Cardiac muscle cell (in vitro differentiated cells and primary cell): ENCODE data around the gene OR2F1. TPM values are rescaled to one million over a fixed set of nuclear protein-coding genes. Genes with fewer than 3 reads are reported as not detected.

ENCODE experiments used
- DNase-seq, 2 donors: peaks; one replicate each; pipeline versions ENCODE4 v3.0.0 to v3.0.0-alpha.2; 2010 to 2017; ENCODE audit warnings: low read depth in 1 of 2, low spot score in 1 of 2
- H3K27ac ChIP-seq: fragments of 200-600 bp; sonication (generic); 2 replicates; pipeline ENCODE4 v1.5.1; 2016
- H3K27me3 ChIP-seq: fragments of 200-600 bp; sonication (generic); 2 replicates; pipeline ENCODE4 v1.6.0; 2016; ENCODE audit warnings: control low read depth
- H3K36me3 ChIP-seq: fragments of 200-600 bp; sonication (generic); 2 replicates; pipeline ENCODE4 v1.5.1; 2016; ENCODE audit warnings: control low read depth
- H3K4me1 ChIP-seq: fragments of 200-600 bp; sonication (generic); 2 replicates; pipeline ENCODE4 v1.8.1; 2017; ENCODE audit warnings: low read depth, mild to moderate bottlenecking, mixed run types
- H3K4me3 ChIP-seq: fragments of 200-600 bp; sonication (generic); 2 replicates; pipeline ENCODE4 v1.5.1; 2016; ENCODE audit warnings: mild to moderate bottlenecking
- H3K9me3 ChIP-seq: fragments of 200-600 bp; sonication (generic); 2 replicates; pipeline ENCODE4 v1.5.1; 2017; ENCODE audit warnings: low read depth, mild to moderate bottlenecking, control low read depth
- CTCF ChIP-seq: IDR thresholded peaks from 2 replicates; pipeline ENCODE4 v1.5.1; 2012; ENCODE audit warnings: low read depth, mild to moderate bottlenecking, low read length
- polyA plus RNA-seq: library from polyadenylated mRNA; unstranded; fragments of >200 nt; fragmentation: Nextera tagmentation; extraction: Ambion mirVana; gene quantifications from 2 replicates; pipeline ENCODE4 v1.2.1, GENCODE V29; 2016
- total RNA-seq: library from RNA; depleted of rRNA; stranded (reverse); fragments of >200 nt; gene quantifications from 2 replicates; pipeline ENCODE4 v1.2.3, GENCODE V29; 2016

OR2F1 gene
- total and polyA plus RNA-seq, 2 experiments from 2014 or later = not detected

DNA sequence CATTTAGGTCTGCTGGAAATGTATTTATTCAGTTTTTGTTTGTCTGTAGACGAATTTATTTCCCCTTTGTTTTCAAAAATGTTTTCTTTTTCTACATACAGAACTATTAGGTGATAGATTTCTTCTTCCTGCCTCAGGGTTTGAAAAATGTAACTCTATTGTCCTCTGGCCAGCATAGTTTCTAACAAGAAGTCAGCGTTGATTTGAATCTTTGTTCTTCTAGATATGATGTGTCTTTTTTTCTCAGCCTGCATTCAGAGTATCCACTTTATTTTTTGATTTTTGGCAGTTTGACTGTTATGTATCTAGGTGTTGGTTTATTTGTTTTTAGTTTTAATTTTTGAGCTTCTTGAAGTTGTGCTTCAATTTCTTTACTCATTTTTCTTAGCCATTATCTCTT is 7.5 kb upstream of the OR2F1 start:
- TF ChIP-seq CTCF = no peak
- no peaks in the 10 kb centered on the region for H3K9me3 ChIP-seq
- no peaks in the 10 kb centered on the region for H3K27me3 ChIP-seq
- H3K4me1 ChIP-seq = no peaks in the 10 kb centered on the region
- no peak overlapping the region for H3K27ac ChIP-seq
- H3K36me3 ChIP-seq = no peaks in the 10 kb centered on the region
- DNase-seq = no peak
- H3K4me3 ChIP-seq = no peak overlapping the region

DNA sequence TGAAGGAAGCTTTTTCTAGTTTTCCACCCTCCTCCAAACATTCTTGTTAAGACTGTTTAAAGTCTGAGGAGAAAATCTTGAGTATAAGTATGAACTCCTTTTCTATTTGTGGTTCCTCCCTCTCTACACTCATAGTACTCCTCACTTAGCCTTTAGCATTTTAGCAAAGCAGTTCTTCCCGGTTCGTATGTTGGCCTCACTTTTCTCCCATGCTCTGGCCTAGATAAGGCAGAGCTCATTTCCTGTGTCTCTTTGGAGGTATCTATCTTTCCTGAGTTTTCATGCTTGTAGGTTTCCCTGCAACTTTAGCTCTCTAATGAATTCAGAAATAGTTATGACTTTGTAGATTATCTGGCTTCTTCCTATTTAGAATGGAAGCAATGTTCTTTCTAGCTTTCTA is 5.9 kb upstream of the OR2F1 start:
- Histone ChIP-seq H3K36me3 (no peaks in the 10 kb centered on the region), H3K9me3 (no peaks in the 10 kb centered on the region), H3K4me1 (no peaks in the 10 kb centered on the region), H3K27ac (no peak overlapping the region), H3K27me3 (no peaks in the 10 kb centered on the region), H3K4me3 (no peak overlapping the region)
- TF ChIP-seq CTCF = no peak
- no peak for DNase-seq

DNA sequence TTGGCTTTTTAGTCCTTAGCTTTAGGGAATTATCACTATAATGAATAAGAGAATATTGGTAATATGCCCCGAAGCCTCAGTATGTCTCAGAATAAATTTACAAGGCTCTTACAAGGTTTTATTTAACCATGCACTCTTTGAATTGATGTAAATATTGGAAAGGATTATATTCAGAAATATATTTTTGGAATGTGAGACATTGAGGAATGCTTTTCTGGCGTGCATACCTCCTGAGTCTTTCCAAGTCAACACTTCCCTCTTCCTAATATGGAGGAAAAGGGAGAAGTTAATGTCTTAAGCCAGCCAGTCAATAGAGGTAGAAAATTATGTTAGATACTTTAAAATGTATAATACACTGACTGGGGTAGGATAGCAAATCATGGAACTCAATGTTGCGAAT is 1.2 kb upstream of the OR2F1 start:
- Histone ChIP-seq H3K27me3 (no peaks in the 10 kb centered on the region), H3K27ac (no peak overlapping the region), H3K4me3 (no peak overlapping the region), H3K36me3 (no peaks in the 10 kb centered on the region), H3K9me3 (no peaks in the 10 kb centered on the region), H3K4me1 (no peaks in the 10 kb centered on the region)
- no peak for TF ChIP-seq CTCF
- no peak for DNase-seq

- TF ChIP-seq CTCF = no peak
- H3K27ac ChIP-seq = no peak overlapping the region
- no peak overlapping the region for H3K4me3 ChIP-seq
- no peaks in the 10 kb centered on the region for H3K27me3 ChIP-seq
- H3K4me1 ChIP-seq = no peaks in the 10 kb centered on the region
- H3K36me3 ChIP-seq = no peaks in the 10 kb centered on the region
- DNase-seq = no peak
- H3K9me3 ChIP-seq = no peaks in the 10 kb centered on the region
Observed at GRCh38 chr7:143954135-143954534, 509 bp upstream of the OR2F1 start.

DNA sequence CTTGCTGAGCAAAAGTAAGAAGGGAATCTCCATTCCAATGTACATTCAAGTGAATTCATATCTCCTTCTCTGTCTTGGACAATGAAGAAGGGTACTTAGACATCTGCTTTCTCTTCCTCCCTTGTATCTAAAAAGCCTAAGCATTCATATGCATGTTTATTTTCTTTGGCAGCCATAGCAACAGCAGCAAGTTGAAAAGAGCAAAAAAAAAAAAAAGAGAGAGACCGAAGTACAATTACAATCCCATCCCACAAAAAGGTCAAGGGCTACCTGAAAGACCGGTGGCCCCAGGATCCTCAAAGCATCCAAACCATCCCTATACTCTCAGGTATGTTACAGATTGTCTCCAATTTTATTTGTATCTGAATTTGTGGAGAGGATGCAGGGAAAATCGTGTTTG is 4.1 kb downstream of the OR2F1 start:
- no peak overlapping the region for H3K27ac ChIP-seq
- H3K27me3 ChIP-seq = no peaks in the 10 kb centered on the region
- no peaks in the 10 kb centered on the region for H3K4me1 ChIP-seq
- no peaks in the 10 kb centered on the region for H3K9me3 ChIP-seq
- H3K4me3 ChIP-seq = no peak overlapping the region
- no peaks in the 10 kb centered on the region for H3K36me3 ChIP-seq
- peak in 1 of 2 donors; percentile 33 for DNase-seq
- TF ChIP-seq CTCF = no peak
